EL (cell line): ENCODE results near the gene FAM107B.
"Not testable (repeated sequence)": the region's sequence is repeated elsewhere in the genome, so short reads cannot be mapped to it uniquely, and the experiment has no call there.

Source experiments
- DNase-seq: peaks from one replicate; pipeline ENCODE4 v3.0.0-alpha.2; 2016

The FAM107B gene

DNA sequence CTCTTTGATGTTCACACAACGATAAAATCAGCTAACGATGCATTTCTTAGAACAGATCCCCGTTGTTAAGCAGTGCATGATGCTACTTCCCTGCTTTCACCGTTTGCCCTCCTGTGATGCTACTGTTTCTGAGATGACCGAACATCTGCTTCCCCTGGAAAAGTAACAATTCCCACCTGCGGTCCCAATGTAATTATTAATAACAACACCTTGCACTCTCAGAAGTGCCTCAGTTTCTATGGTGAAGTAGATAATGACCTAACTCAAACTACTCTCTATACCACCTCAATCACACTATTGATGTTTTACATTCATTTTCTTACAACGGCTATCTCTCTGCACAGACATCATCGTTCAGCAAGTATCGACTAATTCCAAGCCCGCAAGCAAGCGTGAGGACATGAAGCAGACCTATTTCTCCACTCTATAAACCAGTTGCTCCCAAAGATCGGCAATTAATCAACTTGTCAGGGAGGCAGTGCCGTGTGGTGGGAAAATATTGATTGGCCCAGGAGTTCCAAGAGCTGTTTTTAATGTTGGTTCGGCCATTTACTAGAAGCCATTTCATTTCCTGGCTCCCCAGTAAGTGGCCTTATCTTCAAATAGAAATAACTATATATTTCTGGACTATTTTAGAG is 42.7 kb downstream of the FAM107B start:
- no peak for DNase-seq

DNA sequence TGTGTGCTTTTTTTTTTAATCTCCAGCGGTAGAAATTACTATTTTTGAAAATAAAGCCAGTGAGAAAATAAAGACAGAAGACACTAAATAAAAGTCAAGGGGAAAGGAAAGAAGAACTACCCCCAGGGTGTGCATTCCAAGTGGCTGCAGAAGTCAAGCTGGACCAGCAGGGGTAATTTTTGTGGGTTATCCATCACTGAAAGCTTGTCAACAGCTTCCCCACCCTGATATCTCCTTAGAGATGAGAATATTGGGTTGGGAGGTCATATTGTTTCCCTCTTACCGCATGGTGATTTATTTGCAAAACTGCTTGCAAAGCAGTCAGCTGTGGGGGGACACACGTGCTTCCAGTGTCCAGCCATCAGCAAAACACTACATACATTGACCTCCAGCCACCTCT is 46.4 kb downstream of the FAM107B start:
- DNase-seq: no peak

DNA sequence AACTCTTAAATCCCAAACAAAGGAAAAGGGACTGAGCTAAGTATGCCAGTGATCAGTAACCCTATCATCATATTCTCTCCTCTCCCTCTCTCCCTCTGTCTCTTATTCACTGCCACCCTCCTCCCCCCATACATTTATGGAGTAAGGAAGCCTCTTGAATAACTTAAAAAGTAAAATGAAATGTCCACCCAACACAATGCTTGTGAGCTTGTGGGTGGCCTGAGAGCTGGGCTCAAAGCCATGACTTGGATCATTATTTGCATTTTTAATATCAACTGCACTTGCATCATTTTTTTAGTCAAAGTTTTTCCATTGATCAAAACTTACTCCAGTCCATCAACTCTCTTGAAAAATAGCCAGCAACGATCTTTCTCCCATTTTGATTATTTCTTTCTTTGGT is 46.8 kb downstream of the FAM107B start:
- no peak for DNase-seq

GRCh38 chr10:14727465-14727864 is 47.2 kb downstream of the FAM107B start:
- no peak for DNase-seq

GRCh38 chr10:14724931-14725330 is 49.8 kb downstream of the FAM107B start:
- no peak for DNase-seq

DNA sequence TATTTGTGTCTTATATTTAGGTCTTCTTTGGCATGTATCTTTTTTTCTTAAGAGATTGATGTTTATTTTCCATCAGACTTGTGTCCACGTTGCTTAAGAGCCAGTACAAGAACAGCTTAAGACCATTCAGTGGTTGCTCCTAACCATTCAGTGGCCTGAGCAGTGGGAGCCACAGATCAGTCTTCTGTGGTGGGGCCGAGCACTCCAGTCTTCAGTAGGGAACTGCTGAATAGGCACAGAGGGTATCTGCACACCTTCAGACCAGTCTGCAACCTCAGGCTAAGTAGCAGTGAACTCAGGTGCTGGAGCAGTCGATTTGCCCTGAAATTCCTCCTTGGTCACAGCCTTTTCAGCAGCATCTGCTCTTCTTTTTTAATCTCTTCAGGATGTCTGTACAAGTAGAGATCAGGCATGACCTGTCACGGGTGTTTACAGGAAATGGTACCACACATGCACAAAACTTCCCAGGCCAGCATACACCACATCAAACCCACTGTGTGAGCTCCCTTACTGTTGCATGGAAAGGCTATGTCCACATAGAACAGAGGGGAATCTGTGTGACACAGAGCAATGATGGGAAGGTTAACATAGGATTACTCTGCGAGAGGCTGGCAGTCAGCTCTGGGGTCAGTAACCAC is 51.5 kb downstream of the FAM107B start:
- DNase-seq: no peak

- no peak for DNase-seq
Measured at GRCh38 chr10:14717552-14717951, 57.1 kb downstream of the FAM107B start.

GRCh38 chr10:14712991-14713424 is 61.7 kb downstream of the FAM107B start:
- DNase-seq: peak; percentile 62

- not testable (repeated sequence) for DNase-seq
Measured at GRCh38 chr10:14709344-14709743, 65.4 kb downstream of the FAM107B start.

GRCh38 chr10:14707481-14707880 is 67.2 kb downstream of the FAM107B start:
- DNase-seq: no peak

- no peak for DNase-seq
Measured at GRCh38 chr10:14705548-14706230, 69.0 kb downstream of the FAM107B start.

DNA sequence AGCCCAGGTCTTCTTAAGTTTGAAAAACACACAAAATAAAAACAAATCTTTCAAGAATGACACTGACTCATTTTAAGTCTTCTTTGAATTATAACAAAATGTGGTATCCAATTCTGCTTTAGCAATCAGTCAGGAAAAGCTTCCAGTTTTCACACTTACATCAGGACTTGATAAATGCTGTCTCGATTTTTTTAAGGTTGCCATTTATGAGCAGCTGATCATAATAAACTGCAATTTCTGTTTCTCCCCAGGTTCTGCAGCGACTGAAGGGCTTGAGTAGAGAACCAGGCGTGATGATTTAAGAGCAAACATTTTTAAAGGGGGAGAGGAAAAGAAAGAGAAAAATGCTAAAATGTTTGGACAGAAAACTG is 71.1 kb downstream of the FAM107B start:
- DNase-seq: no peak

- no peak for DNase-seq
Measured at GRCh38 chr10:14701466-14701865, 73.2 kb downstream of the FAM107B start.

DNA sequence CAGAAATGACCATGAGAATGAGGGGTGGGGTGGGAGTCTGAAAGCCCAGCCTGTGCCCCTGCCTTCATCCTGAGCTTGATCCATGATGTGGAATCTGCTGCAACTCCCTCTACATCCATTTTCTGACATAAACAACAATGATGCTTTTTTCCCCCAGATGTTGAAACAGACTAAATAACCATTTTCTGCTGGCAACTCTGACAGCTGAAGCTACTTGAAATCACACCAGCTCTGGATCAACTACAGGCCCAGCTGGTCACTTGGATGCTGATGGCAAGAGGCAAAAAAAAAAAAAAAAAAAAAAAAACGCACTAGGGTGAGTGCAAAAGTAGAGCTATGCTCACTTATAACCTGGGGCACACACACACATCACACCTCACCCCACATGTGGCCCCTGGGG is 74.2 kb downstream of the FAM107B start:
- no peak for DNase-seq

DNA sequence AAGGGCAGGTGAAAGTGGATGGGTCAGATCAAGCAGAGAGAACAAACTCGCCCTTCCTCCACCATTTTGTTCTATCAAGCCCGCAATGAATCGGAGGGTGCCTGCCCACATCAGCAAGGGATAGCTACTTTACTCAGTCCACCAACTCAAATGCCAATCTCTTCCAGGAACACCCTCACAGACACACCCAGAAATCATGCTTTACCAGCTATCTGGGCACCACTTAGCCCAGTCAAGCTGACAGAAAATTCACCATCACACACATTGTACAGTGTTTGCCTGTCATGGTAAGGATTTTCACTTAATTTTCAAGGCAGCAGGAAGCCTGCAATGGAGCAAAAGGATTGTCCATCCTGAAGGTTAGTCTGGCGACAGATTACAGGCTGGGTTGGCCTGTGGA is 75.2 kb downstream of the FAM107B start:
- no peak for DNase-seq

GRCh38 chr10:14698829-14699170 is 75.9 kb downstream of the FAM107B start:
- no peak for DNase-seq

DNA sequence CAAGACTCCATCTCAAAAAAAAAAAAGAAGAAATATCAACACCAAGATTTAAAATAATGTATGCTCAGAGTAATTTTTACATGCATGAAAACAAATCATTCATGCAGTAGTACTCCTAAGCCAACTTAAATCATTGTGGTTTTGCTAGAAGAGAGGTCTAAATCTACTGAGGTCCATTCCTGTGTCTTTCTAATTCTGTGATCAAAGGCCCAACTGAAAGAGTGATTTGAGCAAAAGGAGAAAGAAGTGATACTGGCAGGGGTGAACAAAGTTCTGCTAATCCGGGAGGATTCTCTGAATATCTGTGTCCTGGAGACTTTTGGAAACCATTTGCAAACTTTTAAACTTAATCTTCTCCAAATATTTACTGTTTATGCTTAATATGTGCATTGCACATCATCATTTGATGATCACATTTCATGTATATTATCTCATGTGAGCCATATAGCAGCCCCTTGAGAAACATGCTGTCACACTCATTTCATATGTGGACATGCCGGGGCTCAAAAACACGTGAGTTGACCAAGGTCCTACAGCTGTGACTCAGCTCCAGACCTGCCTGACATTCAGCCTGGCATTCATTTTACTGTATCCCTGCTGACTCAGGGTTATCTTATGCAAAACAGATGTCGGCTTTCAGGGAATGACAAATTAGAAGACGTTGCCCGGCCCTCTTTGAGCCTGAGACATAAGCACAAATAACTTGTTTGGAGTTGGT is 76.4 kb downstream of the FAM107B start:
- peak; percentile 87 for DNase-seq

DNA sequence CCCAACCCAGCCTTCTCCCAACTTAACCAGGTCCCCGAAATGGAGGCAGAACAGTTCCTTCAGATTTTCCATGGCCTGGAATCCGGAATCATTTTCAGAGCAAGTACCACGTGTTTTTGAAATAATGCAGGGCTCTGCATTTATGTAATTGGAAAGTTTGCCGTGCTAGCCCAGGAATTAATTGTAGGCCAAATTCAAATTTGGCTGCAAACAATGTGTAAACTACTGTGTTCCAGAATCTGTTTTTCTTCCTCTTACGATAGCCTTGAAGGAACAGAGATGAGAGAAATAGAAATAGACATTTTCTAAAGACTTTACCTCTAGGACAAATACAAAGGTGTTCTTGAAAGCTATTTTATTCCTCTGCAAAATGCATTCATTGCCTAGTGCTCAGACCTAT is 77.4 kb downstream of the FAM107B start:
- no peak for DNase-seq

DNA sequence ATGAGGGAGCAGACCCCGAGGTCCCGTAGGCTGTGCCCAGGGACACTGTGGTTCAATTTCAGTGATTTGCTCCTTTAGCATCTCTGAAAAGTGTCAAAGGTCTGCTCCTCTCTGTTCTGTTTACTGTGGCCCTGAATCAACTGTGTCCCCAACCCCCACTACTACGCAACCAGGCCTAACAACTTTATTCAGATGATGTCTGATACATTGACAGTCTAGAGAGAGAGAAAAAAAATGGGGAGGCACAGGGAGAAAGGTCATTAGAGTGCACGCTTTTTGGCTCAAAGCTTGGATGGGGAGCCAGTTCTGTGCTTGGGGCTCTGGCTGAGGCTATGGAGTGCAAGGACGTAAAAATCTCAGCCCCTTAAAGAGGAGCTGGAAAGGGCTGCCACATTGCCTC is 77.9 kb downstream of the FAM107B start:
- DNase-seq: no peak

DNA sequence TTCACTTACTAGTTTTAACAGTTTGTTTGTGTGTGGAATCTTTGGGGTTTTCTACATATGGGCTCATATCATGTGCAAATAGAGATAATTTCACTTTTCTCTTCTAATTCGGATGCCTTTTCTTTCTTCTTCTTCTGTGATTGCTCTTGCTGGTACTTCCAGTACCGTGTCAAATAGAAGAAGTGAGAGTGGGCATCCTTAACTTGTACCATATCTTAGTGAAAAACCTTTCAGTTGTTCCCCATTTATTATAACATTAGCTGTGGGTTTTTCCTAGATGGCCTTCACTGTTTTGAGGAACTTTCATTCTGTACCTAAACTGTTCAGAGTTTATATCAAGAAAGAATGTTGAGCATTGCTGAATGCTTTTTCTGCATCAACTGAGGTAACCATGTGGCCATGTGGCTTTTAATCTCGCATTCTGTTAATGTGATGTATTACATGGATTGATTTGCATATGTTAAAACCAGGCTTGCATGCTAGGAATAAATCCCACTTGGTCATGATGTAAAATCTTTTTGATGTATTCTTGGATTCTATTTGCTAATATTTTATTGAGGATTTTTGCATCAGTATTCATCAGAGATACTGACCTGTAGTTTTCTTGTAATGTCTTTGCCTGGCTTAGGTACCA is 78.7 kb downstream of the FAM107B start:
- DNase-seq: no peak

DNA sequence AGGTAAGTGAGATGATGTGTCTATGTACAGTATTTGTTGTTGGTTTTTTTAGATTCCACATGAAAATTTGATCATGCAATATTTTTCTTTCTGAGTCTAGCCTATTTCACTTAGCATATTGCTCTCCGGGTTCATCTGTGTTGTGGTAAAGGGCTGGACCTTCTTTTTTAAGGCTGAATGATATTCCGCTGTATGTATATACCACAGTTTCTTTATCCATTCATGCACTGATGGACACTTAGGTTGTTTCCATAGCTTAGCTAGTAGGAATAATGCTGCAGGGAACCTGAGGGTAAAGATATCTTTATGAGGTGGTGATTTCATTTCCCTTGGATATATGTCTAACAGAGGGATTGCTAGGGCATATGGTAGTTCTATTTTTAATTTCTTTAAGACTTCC is 80.8 kb downstream of the FAM107B start:
- no peak for DNase-seq

- DNase-seq: no peak
Measured at GRCh38 chr10:14692344-14693076, 82.2 kb downstream of the FAM107B start.

GRCh38 chr10:14691359-14691758 is 83.3 kb downstream of the FAM107B start:
- no peak for DNase-seq
